SHP77 treated with DMSO at 0.1 percent for 48 hours (cell line): ENCODE measurements around the gene TICAM1.
"Not testable (repeated sequence)": the region's sequence is repeated elsewhere in the genome, so short reads cannot be mapped to it uniquely, and the experiment has no call there.

Experiments
- DNase-seq: peaks from one replicate; lab custom pipeline; 2025; lab: John Stamatoyannopoulos, UW

TICAM1 gene

GRCh38 chr19:4803736-4804695, 27.5 kb downstream of the TICAM1 start:
- no peak for DNase-seq

DNA sequence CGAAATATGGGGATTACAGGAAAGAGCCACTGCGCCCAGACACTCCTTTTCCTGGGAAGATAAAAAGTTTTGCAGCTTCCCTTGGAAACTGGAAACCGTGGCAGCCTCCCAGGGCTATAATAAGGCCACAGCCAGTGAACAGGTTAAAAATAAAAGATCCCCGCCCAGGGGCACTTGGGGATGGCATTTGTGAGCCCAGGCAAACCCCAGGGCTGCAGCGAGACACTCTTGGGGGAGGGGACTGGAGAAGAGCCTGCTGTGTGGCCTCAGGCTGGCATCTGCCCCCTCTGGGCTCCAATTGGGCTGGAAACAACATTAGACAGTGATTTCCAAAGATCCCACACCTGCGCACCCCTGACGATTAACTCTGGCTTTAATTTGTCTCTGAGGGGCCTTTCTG, 28.8 kb downstream of the TICAM1 start:
- DNase-seq = no peak

GRCh38 chr19:4801085-4801619, 30.4 kb downstream of the TICAM1 start:
- DNase-seq = no peak

- DNase-seq = no peak
Measured at GRCh38 chr19:4800591-4801081, 30.9 kb downstream of the TICAM1 start.

DNA sequence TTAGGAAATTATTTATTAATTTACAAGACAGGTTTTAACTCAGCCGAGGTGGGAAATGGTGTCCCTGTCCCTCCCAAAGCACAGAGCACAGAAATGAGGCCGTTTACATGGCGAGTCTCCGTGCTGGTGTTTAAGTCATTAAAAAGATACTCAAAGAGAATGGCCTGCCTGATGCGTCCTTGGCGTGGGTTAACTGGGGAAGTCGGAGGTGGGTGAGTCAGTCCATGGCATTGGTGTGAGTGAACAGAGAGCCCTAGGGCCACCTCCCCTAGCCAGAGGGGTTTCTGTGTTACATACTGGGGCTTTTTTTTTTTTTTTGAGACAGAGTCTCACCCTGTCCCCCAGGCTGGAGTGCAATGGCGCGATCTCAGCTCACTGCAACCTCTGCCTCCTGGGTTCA, 36.1 kb downstream of the TICAM1 start:
- no peak for DNase-seq

DNA sequence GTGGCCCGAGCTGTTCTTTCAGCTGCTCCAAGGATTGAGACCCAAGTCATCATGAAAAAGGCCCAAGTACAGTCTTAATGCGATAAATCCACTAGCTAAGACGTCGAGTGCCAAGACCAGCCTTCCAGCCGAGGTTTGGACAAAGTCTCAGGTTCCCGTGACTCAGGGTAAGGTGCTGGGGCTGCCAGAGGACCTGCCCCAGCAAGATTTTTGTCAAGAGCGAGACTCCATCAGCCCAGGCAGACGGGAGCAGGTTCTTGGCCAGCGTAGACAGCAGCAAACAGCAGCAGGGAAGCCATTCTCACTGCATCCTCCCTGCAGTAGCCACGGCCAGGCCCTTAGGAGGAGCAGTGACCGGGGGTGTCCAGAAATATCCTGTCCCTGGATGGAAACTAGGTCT, 36.5 kb downstream of the TICAM1 start:
- no peak for DNase-seq

- DNase-seq = not testable (repeated sequence)
Measured at GRCh38 chr19:4793278-4793677, 38.2 kb downstream of the TICAM1 start.

DNA sequence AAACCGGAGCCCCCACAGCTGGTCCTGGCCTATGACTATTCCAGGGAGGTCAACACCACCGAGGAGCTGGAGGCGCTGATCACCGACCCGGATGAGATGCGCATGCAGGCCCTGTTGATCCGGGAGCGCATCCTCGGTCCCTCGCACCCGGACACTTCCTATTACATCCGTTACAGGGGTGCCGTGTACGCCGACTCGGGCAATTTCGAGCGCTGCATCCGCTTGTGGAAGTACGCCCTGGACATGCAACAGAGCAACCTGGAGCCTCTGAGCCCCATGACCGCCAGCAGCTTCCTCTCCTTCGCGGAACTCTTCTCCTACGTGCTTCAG, 38.7 kb downstream of the TICAM1 start:
- DNase-seq = not testable (repeated sequence)

DNA sequence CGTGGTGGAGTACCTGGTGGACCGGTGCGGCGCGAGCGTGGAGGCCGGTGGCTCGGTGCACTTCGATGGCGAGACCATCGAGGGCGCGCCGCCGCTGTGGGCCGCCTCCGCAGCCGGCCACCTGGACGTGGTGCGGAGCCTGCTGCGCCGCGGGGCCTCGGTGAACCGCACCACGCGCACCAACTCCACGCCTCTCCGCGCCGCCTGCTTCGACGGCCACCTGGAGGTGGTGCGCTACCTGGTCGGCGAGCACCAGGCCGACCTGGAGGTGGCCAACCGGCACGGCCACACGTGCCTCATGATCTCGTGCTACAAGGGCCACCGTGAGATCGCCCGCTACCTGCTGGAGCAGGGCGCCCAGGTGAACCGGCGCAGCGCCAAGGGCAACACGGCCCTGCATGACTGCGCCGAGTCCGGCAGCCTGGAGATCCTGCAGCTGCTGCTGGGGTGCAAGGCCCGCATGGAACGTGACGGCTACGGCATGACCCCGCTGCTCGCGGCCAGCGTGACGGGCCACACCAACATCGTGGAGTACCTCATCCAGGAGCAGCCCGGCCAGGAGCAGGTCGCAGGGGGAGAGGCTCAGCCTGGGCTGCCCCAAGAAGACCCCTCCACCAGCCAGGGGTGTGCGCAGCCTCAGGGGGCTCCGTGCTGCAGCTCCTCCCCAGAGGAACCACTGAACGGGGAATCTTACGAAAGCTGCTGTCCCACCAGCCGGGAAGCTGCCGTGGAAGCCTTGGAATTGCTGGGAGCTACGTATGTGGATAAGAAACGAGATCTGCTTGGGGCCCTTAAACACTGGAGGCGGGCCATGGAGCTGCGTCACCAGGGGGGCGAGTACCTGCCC, 39.3 kb downstream of the TICAM1 start:
- DNase-seq = not testable (repeated sequence)

DNA sequence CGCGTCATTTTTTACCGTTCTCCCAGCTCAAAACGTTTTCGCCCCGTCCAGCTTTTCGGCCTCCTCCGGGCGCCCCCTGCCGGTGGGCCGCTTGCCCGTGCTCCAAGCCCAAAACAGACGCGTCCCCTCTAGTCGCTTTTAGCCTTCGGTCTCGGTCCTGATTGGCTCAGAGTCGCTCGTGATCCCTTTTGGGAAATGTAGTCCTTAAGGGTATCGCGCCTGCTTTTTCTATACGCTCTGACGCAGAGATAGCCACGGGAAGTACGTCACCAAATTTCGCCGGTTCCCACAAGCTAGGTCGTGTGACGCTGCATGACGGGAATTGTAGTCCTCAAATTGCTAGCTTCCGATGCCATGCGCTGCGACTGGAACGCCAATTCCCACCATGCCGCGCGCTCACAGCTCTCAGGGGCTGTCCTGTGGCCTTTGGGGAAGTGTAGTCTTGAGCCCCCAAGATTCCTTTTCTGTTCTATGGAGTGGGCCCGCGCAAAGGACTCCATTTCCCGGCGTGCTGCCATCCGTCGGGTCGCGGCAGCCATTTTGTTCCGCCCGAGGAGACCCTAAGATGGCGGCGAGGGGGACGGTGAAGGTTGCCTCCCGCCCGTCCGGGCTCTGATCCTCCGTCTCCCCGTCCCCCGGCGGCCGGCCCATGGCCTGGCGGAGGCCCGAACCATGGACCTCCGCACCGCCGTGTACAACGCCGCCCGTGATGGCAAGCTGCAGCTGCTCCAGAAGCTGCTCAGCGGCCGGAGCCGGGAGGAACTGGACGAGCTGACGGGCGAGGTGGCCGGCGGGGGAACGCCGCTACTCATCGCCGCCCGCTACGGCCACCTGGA, 40.1 kb downstream of the TICAM1 start, which contains the start of gene FEM1A:
FEM1A (plus strand) TSS at position 552 of the 836 bp plus-strand sequence; CDS start at position 673, 121 bp downstream.
- peak; percentile 100 for DNase-seq

- not testable (repeated sequence) for DNase-seq
Measured at GRCh38 chr19:4786412-4787016, 45.0 kb downstream of the TICAM1 start.

- DNase-seq = no peak
Measured at GRCh38 chr19:4781801-4782200, 49.7 kb downstream of the TICAM1 start.

DNA sequence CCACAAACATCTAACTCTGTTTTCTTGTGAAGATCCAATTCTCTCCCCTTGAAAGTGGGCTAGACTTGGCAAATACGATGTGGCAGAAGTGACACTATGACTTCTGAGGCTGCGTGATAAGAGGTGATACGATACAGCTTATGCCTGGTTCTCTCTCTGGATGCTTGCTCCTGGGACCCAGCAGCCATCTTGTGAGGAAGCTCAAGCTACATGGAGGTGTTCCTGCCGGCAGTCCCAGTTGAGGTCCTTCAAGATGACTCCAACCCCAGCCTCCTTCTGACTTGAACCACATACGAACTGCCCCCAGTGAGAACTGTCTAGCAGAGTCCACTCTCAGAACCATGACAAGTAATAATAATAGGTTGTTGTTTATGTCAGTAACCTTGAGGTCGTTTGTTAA, 50.7 kb downstream of the TICAM1 start:
- DNase-seq = no peak

- DNase-seq = not testable (repeated sequence)
Measured at GRCh38 chr19:4778124-4778523, 53.4 kb downstream of the TICAM1 start.

DNA sequence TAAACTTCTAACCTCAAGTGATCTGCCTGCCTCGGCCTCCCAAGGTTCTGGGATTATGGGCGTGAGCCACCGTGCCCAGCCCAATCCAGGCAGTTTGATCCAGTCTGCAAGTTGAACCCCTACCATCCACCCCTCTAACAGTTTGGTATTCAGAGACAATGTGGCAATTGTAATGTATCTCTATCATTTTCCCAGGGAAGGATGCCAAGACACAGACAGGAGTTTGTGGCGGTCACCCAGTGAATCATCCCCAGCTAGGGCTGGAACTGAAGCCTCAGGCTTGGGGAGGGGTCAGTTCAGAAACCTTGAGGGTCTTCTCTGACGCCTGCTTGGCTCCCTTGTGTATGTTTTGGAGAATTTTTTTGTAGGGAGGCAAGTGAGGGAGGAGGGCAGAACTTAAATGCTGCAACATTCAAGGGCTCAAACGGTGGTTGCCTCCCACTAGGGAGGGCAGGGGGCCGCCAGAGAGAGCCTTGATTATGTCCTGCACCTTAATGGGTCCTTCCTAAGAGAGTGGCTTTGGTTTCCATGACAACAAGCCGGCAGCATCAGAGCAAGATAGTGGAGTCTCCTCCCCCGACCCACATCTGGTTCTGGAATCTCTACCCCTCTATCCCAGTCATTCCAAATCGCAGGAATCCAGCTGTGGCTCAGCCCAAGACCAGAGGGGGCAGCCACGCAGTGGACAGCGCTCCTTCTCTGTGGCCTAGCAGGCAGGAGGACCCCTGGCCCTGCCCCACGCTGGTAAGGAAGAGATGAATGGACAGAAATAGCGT, 54.9 kb downstream of the TICAM1 start:
- no peak for DNase-seq

DNA sequence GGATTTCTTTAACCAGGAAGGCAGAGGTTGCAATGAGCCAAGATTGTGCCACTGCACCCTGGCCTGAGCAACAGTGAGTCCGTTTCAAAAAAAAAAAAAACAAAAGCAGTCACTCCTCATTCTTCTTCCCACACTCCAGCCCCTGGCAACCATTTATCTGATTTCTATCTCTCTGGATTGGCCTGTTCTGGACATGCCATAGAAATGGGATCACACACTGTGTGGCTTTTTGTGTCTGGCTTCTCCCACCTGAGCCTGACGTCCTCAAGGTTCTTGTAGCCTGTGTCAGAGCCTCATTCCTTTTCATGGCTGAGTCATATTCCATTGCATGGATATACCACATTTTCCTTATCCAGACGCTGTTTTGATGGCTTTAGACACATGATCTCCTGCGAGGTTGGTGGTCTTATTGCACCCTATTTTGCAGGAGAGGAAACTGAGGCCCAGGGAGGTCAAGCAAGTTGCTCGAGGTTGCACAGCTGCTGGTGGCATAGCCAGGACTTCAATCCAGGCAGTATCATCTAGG, 55.8 kb downstream of the TICAM1 start:
- DNase-seq = no peak

GRCh38 chr19:4774136-4774535, 57.4 kb downstream of the TICAM1 start:
- no peak for DNase-seq

DNA sequence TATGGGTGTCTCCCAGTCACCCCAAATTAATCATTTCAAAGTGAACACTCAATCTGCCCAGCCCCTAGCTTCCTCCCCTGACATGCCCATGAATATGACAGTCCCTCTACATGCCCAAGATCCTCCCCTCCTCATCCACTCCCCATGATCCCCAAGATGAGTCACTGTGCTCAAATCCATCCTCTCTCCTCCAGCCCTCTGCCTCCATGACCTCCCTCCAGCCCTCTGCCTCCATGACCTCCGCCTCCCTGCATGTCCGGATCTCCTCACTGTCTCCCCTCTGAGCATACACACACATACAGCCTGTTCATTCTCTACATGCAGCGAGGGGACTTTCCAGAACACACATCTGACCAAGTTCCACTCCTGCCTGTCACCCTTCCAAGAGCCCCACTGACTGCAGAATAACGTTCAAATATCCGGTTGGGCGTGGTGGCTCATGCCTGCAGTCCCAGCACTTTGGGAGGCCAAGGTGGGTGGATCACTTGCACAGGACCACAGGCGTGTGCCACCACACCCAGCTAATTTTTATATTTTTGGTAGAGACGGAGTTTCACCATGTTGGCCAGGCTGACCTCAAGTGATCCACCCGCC, 58.4 kb downstream of the TICAM1 start:
- DNase-seq = no peak

- DNase-seq = no peak
Measured at GRCh38 chr19:4772566-4772965, 58.9 kb downstream of the TICAM1 start.
